ENCODE results near the gene ANXA10. TPM values are rescaled to one million over a fixed set of nuclear protein-coding genes. Genes with fewer than 3 reads are reported as not detected.

The ANXA10 gene
- 1.6 and 7.0 TPM in 2 replicates for total RNA-seq

GRCh38 chr4:168092176-168092712 lies at the start of gene ANXA10:
TSS of gene ANXA10 (plus strand) at chr4:168092537. CDS start at chr4:168092701, 164 bp downstream.

Other genes with a start within 250 kb of the ANXA10 start
- gene DDX60, start 226.2 kb downstream of the ANXA10 start, total RNA-seq = 4.2 and 10.0 TPM in 2 replicates

All from cardiac atrium fibroblast (primary cell).